GM12891 (cell line): ENCODE data around the gene TBC1D20.

Experiments
- DNase-seq: peaks from one replicate; pipeline ENCODE4 v3.0.0; 2011; ENCODE audit warnings: low spot score; ENCODE audit not compliant: insufficient read length
- FAIRE-seq: peaks from 2 replicates; lab custom pipeline; 2011; peaks lifted over from hg19 to GRCh38; lab: Jason Lieb, UNC
- PAX5 ChIP-seq: IDR thresholded peaks from 2 replicates; pipeline ENCODE4 v1.6.1; 2011; ENCODE audit warnings: low read length, moderate library complexity, mild to moderate bottlenecking; ENCODE audit not compliant: insufficient read depth, severe bottlenecking
- POLR2A ChIP-seq: IDR thresholded peaks from 2 replicates; pipeline ENCODE4 v1.6.1; 2011; ENCODE audit warnings: low read depth, low read length, control low read depth
- POLR2AphosphoS5 ChIP-seq: IDR thresholded peaks from 2 replicates; pipeline ENCODE4 v1.6.1; 2011; ENCODE audit warnings: low read depth, low read length, control low read depth
- POU2F2 ChIP-seq: IDR thresholded peaks from 2 replicates; pipeline ENCODE4 v1.6.1; 2011; ENCODE audit warnings: low read depth, mild to moderate bottlenecking, control low read depth, low read length, moderate library complexity
- SPI1 ChIP-seq: IDR thresholded peaks from 2 replicates; pipeline ENCODE4 v1.6.1; 2011; ENCODE audit warnings: low read depth, low read length, control low read depth
- TAF1 ChIP-seq: IDR thresholded peaks from 2 replicates; pipeline ENCODE4 v1.6.1; 2011; ENCODE audit warnings: low read depth, low read length, control low read depth

The TBC1D20 gene

GRCh38 chr20:431012-431904 lies 31.1 kb downstream of the TBC1D20 start:
- DNase-seq (no peak), FAIRE-seq (no peak)
- no peak for TF ChIP-seq SPI1
- TF ChIP-seq POLR2AphosphoS5, result no peak
- no peak for TF ChIP-seq PAX5
- TF ChIP-seq POLR2A, result no peak
- no peak for TF ChIP-seq TAF1

- no peak for TF ChIP-seq TAF1
- no peak for TF ChIP-seq POLR2A
- no peak for TF ChIP-seq SPI1
- no peak for TF ChIP-seq POLR2AphosphoS5
- no peak for TF ChIP-seq PAX5
- no peak for TF ChIP-seq POU2F2
- no peak for FAIRE-seq
- no peak for DNase-seq
Observed at GRCh38 chr20:430091-430999, 32.0 kb downstream of the TBC1D20 start.

GRCh38 chr20:428658-429200 lies 33.6 kb downstream of the TBC1D20 start:
- no peak for TF ChIP-seq POU2F2
- TF ChIP-seq POLR2A, result no peak
- TF ChIP-seq PAX5, result no peak
- TF ChIP-seq TAF1, result no peak
- TF ChIP-seq SPI1, result no peak
- FAIRE-seq (no peak), DNase-seq (no peak)

GRCh38 chr20:427849-428657 lies 34.3 kb downstream of the TBC1D20 start:
- FAIRE-seq (no peak), DNase-seq (no peak)
- TF ChIP-seq SPI1 (no peak), POLR2A (no peak), POLR2AphosphoS5 (no peak), POU2F2 (no peak), TAF1 (no peak), PAX5 (no peak)

GRCh38 chr20:427401-427800 lies 34.9 kb downstream of the TBC1D20 start:
- FAIRE-seq, result no peak
- TF ChIP-seq POU2F2 (no peak), POLR2A (no peak), PAX5 (no peak), POLR2AphosphoS5 (no peak), SPI1 (no peak)

GRCh38 chr20:426566-426965 lies 35.8 kb downstream of the TBC1D20 start:
- TF ChIP-seq POLR2A (no peak), PAX5 (no peak), TAF1 (no peak), SPI1 (no peak), POLR2AphosphoS5 (no peak), POU2F2 (no peak)
- no peak for FAIRE-seq
- no peak for DNase-seq

More at GRCh38 chr20:427401-427800, 34.9 kb downstream of the TBC1D20 start:
- no peak for DNase-seq

GRCh38 chr20:421685-422250 lies 40.6 kb downstream of the TBC1D20 start:
- TF ChIP-seq TAF1, result no peak
- no peak for TF ChIP-seq POLR2AphosphoS5
- no peak for TF ChIP-seq POU2F2
- DNase-seq, result no peak
- no peak for FAIRE-seq
